ENCODE measurements around the gene MICA. TPM values are rescaled to one million over a fixed set of nuclear protein-coding genes. Genes with fewer than 3 reads are reported as not detected.
"Not testable (repeated sequence)": the region's sequence is repeated elsewhere in the genome, so short reads cannot be mapped to it uniquely, and the experiment has no call there.

MICA gene
- total RNA-seq, 2 donors from 2014 or later, result 11.0 to 24.2 TPM

DNA sequence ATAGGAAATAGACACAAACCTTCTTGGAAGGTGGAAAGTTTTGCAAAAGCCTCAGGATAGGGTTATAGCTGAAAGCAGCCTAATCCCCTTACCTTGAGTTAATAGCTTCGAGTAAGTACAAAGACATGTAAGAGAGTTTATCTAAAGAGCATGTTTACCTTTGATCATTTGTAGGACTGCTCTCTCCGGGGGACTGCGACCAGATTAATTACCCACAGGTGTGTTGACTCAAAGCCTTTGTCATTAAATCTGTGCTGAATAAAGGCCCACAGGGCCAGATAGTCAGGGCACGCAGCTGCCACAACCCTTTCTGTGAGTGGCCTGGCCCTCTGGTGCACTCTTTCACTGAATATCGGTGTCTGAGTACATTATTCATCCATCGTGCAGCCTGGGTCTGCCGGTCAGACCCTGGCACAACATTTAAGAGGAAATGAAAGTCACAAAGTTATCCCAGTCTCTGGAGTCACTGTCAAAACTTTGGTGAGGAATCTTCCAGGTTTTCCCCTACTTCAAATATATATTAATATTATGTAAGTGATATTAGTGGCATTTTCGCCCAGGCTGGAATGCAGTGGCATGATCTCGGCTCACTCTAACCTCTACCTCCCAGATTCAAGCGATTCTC is 5.4 kb upstream of the MICA start:
- Mint-ChIP-seq H3K36me3 (no peaks in the 10 kb centered on the region), H3K27ac (no peak overlapping the region), H3K9me3 (no peaks in the 10 kb centered on the region)
- ATAC-seq (no peak), DNase-seq (ENCODE audit: low spot score in 2 of 2) (no peak)

DNA sequence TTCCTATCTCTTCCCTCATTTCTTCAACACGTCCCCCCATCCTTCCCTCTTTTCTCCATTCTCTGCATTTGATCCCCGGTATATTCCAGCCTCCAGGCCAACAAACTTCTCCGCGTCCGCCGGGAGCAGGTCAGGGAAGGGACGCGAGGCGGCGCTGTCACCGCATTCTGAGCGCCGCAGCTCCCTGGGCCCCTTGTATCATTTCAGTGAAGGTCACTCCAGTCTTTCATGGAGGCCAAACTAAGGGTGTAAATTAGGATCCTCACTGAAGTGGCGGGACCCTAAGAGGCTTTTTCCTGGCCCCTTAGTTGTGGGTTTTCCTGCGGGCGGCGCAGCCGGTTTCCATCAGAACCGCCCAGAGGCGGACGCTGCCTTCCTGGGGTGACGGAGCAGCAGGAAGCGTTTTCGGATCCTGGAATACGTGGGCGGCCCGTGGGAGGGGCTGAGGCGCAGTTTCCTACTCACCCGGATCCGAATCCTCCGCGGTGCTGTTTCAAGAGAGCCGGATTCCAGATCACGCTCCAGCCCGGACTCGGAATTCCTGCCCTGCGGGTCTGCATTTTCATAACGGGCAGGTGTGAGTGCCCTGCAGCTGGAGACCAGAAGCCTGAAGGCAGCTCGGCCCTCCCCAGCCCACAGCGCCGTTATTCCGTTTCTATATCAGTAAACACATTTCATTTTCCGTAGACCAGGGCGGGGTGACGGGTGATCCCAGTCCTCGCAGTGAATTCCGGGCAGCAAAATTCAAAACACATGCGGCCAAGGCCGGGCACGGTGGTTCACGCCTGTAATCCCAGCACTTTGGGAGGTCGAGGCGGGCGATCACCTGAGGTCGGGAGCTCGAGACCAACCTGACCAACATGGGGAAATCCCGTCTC is 3.6 kb upstream of the MICA start:
- ATAC-seq, result peak; percentile 43 to 54
- peak; percentile 68 to 86 for DNase-seq (ENCODE audit: low spot score in 2 of 2)
- no peaks in the 10 kb centered on the region for H3K9me3 Mint-ChIP-seq
- peaks cover 0 to 6% of the 10 kb centered on the region in 2 donors for H3K36me3 Mint-ChIP-seq
- H3K27ac Mint-ChIP-seq, result peak overlapping the region; percentile 51 to 90

DNA sequence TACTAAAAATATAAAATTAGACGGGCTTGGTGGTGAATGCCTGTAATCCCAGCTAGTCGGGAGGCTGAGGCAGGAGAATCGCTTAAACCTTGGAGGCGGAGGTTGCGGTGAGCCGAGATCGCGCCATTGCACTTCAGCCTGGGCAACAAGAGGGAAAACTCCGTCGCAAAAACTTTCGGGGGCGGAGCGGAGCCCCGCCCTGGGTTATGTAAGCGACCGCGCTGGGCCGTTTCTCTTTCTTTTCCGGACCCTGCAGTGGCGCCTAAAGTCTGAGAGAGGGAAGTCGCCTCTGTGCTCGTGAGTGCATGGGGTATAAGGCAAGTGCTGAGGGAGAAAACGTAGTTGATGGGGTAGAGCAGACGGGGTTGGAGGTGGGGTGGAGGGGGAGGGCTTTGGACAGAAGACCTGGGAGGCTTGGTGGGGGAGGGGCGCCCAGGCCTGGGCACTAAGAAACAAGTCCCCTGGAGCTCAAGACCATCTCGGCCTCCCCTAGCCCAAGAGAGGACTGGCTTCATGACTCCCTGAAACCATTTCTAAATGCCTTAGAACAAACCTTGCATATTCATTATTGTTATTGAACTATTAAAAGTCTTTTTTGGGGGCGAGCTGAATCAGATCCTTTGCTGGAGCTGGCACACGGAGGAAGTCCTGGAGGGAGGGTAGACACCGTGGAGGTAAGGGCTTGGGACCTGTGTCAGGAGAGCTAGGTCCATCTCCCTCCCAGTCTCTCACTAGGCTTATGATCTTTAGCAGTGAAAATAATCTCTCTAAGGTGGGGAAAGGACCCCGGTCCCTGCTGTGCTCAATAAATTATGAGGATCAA is 2.7 kb upstream of the MICA start:
- DNase-seq (ENCODE audit: low spot score in 2 of 2) (peak; percentile 48 to 73), ATAC-seq (peak; percentile 50 to 53)
- Mint-ChIP-seq H3K36me3 (peaks cover 2 to 6% of the 10 kb centered on the region in 2 donors), H3K9me3 (no peaks in the 10 kb centered on the region), H3K27ac (peak overlapping the region; percentile 51 to 90)

DNA sequence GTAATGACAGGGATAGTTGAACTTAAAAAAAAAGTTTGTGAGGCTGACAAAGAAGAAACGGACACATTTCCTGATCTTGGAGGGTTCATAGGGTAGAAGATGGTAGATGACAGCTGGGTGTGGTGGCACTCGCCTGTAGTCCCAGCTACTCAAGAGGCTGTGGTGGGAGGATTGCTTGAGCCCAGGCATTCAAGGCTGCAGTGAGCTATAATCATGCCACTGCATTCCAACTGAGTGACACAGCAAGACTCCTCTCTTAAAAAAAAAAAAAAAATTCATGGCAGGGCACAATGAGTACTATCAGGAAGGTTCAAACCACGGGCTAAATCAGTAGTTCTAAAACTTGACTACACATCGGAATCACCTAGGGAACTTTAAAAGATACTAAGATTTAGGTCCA is 2.0 kb upstream of the MICA start:
- Mint-ChIP-seq H3K27ac (peak overlapping the region; percentile 6 to 51), H3K9me3 (no peaks in the 10 kb centered on the region), H3K36me3 (peaks cover 6 to 10% of the 10 kb centered on the region in 2 donors)
- DNase-seq (ENCODE audit: low spot score in 2 of 2) (no peak), ATAC-seq (no peak)

DNA sequence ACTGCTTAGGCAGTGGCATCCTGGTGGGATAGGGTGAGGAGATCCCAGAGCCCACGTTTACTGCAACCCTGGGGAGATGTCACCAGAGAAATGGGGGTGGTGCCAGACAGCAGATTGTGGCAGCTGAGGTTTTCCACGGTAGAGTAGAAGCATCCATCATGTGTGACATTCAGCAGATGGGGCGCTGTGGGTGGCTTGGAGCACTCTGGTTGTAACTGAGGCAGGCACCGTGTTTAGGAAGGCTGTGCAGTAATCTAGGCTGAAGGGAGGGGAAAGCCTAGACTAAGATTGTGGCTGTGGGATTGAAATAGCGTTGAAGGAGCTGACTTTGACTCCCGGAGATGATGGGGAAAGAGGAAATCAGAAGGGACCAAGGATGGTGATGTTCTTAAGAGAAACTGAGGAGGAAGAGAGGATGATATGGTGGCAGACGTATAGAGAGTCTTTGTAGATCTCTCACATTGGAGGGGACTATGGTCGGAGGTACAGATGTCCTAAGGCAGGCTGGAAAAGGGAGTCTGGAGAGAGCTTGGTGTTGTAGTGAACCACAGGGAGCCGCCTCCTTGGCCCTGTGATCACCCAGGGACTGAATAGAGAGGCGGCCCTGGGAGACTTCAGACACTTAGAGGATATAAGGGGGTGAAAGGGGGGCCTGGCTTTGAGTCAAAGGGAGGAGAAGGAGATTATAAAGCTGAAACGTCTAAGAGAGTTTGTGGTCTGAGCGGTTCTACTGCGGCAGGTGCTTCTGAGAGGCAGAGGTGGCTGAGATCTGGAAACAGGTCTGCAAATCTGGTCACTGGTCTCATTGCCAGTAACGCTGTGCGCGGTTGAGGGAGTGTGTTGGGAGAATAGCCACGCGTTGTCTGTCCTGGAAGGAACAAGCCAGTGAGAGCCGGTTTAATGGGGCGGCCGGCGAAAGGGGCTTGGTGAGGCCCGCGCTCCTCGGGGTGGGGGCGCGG is 792 bp upstream of the MICA start:
- ATAC-seq, result peak; percentile 27 to 34
- peak overlapping the region; percentile 44 to 76 for H3K27ac Mint-ChIP-seq

DNA sequence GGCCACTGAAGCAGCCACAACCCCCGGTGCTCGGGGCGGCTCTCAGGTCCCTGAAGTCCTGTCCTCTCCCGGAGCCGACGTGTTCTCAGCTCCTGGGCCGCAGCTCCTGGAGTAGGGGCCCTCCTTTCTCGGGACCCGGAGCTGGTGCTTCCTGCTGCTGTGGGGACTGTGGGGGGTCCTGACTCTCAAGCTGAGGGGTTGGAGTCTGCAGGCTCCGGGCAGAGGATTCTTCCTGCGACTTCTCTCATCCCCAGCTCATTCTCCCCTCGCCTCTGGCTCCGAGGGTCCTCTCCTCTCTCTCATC is 618 bp downstream of the MICA start:
- not testable (repeated sequence) for ATAC-seq; DNase-seq (ENCODE audit: low spot score in 2 of 2); H3K9me3 Mint-ChIP-seq
- peak overlapping the region; percentile 44 to 95 for H3K27ac Mint-ChIP-seq
- peaks cover 6 to 10% of the 10 kb centered on the region in 2 donors for H3K36me3 Mint-ChIP-seq

More for the DNA sequence above, 792 bp upstream of the MICA start:
- H3K36me3 Mint-ChIP-seq, result peaks cover 6 to 10% of the 10 kb centered on the region in 2 donors
- peak in 1 of 2 donors; percentile 46 for DNase-seq (ENCODE audit: low spot score in 2 of 2)
- H3K9me3 Mint-ChIP-seq, result no peaks in the 10 kb centered on the region

DNA sequence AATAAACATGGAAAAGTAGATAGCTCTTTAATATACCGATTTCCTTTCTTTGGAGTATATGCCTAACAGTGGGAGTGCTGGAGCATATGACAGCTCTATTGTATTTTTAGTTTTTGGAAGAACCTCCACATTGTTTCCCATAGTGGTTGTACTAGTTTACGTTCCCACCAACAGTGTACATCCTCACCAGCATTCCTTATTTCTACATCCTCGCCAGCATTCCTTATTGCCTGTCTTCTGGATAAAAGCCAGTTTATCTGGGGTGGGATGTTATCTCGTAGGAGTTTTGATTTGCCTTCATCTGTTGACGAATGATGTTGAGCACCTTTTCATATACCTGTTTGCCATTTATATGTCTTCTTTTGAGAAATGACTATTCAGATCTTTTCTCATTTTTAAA is 2.6 kb downstream of the MICA start:
- H3K9me3 Mint-ChIP-seq, result no peaks in the 10 kb centered on the region
- peaks cover 6 to 10% of the 10 kb centered on the region in 2 donors for H3K36me3 Mint-ChIP-seq
- H3K27ac Mint-ChIP-seq, result no peak overlapping the region
- DNase-seq (ENCODE audit: low spot score in 2 of 2) (no peak), ATAC-seq (no peak)

DNA sequence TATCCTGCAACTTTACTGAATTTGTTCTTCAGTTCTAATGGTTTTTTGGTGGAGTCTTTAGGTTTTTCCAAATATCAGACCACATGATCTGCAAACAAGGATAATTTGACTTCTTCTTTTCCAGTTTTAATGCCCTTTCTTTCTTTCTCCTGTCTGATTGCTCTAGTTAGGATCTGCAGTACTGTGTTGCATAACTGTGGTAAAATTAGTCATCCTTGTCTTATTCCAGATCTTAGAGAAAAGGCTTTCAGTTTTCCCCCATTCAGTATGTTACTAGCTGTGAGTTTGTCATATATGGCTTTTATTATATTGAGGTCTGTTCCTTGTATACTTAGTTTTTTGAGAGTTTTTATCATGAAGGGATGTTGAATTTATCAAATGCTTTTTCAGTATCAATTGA is 4.3 kb downstream of the MICA start:
- Mint-ChIP-seq H3K36me3 (peaks cover 6 to 10% of the 10 kb centered on the region in 2 donors), H3K9me3 (no peaks in the 10 kb centered on the region), H3K27ac (no peak overlapping the region)
- ATAC-seq (no peak), DNase-seq (ENCODE audit: low spot score in 2 of 2) (no peak)

DNA sequence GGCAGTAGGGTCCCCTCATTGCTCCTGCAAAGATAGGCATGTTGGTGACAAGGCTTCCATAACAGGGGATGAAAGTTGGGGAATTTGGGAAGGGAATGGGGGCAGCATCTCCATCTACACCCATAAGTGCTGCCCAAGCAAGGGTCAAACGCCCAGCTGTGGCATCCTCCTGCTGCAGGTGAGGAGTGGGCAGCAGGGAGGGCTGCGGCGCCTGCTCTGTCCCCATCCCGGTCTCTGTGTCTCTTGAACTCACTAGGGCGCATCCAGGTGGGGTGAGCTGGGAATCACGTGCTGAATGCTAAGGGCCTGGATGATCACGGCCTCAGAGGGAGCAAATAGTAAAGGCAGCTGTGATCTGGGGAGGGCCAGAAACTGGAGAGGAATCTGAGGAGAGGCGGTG is 9.1 kb downstream of the MICA start:
- H3K27ac Mint-ChIP-seq, result peak overlapping the region in 1 of 2 donors; percentile 9
- DNase-seq (ENCODE audit: low spot score in 2 of 2), result no peak
- ATAC-seq, result no peak
- H3K9me3 Mint-ChIP-seq, result peaks cover 0 to 4% of the 10 kb centered on the region in 2 donors
- H3K36me3 Mint-ChIP-seq, result peaks cover 11 to 14% of the 10 kb centered on the region in 2 donors

DNA sequence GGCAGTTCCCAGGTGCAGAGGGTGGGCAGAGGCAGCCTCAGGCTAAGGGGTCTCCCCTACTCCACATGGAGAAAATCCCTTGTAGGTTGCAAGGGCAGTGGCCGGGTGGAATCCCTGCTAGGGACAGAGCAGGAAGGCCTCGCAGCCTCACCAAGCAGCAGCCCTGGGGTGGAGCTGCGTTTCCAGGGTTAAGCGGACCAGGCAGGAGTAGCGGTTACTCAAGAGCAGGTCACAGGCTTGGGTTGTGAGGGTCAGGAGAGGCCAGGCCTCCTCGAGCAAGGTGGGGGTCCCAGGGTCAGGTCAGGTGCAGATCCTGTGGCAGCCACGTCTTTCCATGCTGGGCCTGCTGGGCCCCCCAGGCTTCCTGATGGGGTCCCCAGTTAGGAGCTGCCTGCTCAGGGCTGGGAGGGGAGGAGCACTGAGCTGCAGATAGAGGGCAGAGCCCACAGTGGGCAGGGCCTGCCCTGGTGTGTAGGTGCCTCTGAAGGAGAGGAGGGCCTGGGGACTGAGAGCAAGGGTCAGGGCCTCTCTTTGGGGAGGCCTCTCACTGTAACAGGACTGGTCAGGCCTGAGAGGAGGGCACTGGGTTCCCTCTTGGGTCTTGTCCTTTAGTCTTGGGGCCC is 10.9 kb downstream of the MICA start:
- not testable (repeated sequence) for H3K27ac Mint-ChIP-seq; DNase-seq (ENCODE audit: low spot score in 2 of 2); H3K9me3 Mint-ChIP-seq
- H3K36me3 Mint-ChIP-seq, result peaks cover 12 to 14% of the 10 kb centered on the region in 2 donors
- ATAC-seq, result peak in 1 of 2 donors; percentile 18

DNA sequence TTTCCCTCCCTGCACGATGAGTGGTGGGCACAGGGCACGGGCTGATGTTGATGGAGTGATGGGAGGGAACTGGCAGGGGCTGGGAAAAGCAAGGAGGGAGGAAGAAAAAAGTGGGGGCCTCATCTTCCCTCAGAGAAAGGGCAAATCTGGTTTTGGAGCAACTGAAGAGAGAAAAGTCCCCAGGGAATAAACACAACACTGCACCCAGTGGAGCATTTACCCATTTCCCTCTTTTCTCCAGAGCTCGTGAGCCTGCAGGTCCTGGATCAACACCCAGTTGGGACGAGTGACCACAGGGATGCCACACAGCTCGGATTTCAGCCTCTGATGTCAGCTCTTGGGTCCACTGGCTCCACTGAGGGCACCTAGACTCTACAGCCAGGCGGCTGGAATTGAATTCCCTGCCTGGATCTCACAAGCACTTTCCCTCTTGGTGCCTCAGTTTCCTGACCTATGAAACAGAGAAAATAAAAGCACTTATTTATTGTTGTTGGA is 11.4 kb downstream of the MICA start:
- Mint-ChIP-seq H3K9me3 (peaks cover 0 to 5% of the 10 kb centered on the region in 2 donors), H3K27ac (peak overlapping the region in 1 of 2 donors; percentile 38), H3K36me3 (peaks cover 12 to 14% of the 10 kb centered on the region in 2 donors)
- DNase-seq (ENCODE audit: low spot score in 2 of 2), result no peak
- no peak for ATAC-seq

DNA sequence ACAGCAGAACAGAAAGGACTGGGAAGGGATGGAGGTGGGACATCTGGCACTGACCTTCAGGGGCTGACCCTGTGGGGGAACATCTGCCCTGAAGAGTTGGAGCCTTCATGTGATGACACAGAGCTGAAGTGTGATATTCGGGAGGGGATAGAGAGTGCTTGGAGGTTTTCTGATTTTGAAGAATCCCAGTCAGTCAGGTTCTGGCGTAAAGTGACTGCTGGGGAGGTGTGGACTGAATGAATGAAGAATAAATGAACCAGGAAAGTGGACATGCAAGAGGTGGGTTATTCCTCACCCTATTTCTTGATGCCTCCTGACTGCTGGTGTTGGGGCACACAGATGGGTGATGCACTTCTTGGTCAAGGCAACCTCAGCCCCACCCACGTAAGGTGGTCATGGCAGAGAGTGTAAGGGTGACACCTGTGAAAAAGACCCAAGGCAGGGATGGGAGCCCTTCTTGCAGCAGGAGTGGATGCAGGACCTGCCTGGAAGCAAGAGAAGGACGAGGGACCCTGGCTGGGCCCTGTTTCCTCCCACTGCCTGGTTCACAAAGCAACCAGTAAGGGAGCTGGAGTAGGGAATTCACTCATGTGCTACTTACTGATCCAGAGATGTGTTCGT is 13.1 kb downstream of the MICA start:
- no peak for ATAC-seq
- peaks cover 12 to 14% of the 10 kb centered on the region in 2 donors for H3K36me3 Mint-ChIP-seq
- peaks cover 0 to 5% of the 10 kb centered on the region in 2 donors for H3K9me3 Mint-ChIP-seq
- no peak for DNase-seq (ENCODE audit: low spot score in 2 of 2)
- peak overlapping the region in 1 of 2 donors; percentile 61 for H3K27ac Mint-ChIP-seq

DNA sequence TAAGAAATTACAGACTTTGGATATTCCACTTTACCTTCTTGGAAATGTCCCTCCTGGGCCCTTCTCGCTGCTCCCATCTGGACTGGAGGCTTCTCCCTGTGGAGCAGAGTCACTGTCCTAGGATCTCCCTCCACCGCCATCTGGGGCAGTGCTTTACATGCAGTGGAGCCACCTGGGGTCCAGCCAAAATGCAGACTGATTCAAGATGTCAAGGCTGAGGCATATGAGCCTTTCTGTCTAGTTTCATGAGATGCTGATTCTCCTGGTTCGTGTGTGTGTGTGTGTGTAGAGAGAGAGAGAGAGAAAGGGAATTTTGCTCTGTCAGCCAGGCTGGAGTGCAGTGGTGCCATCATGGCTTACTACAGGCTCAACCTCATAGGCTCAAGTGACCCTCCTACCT is 14.9 kb downstream of the MICA start:
- DNase-seq (ENCODE audit: low spot score in 2 of 2) (no peak), ATAC-seq (no peak)
- peaks cover 0 to 5% of the 10 kb centered on the region in 2 donors for H3K9me3 Mint-ChIP-seq
- H3K36me3 Mint-ChIP-seq, result peaks cover 11 to 12% of the 10 kb centered on the region in 2 donors
- no peak overlapping the region for H3K27ac Mint-ChIP-seq

DNA sequence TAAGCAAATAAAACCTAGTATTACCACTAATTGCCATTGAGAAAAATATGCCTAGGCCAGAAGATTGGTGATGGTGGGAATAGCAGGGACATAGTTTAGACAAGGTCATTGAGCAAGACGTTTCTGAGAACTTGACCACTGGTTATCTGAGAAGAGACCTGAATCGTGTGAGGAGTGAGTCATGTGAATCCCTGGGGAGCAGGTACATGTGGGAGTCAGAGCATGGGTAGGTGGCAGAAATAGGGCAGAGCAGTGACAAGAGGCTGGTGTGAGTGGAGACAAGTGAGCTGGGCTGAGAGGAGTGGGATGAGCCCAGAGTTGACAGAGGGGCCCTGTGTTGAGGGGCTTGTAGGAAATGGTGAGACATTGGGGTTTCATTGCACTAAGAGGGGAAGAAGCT is 16.4 kb downstream of the MICA start:
- DNase-seq (ENCODE audit: low spot score in 2 of 2), result no peak
- peak in 1 of 2 donors; percentile 31 for ATAC-seq
- Mint-ChIP-seq H3K36me3 (peaks cover 7 to 12% of the 10 kb centered on the region in 2 donors), H3K9me3 (peaks cover 0 to 5% of the 10 kb centered on the region in 2 donors), H3K27ac (no peak overlapping the region)

DNA sequence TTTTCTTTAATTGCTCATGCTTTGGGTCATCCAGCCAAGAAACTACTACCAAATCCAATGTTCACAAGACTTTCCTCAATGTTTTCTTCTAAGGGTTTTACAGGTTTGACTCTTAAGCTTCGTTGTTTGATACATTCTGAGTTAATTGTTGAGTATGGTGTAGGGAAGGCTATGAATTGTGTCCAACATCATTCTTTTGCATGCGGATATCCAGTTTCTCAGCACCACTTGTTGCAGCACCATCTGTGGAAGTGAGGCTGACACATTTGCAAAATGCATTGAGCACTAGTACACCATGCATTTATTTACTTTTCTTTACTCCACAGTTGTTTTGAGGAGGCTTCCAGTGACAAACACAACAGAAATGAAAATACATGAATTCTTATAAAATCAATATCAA is 17.2 kb downstream of the MICA start:
- ATAC-seq (no peak), DNase-seq (ENCODE audit: low spot score in 2 of 2) (no peak)
- Mint-ChIP-seq H3K9me3 (peaks cover 0 to 5% of the 10 kb centered on the region in 2 donors), H3K36me3 (peaks cover 7 to 12% of the 10 kb centered on the region in 2 donors), H3K27ac (no peak overlapping the region)
